Ovary (tissue), 3 donors: ENCODE results near the gene TEX261.

Source experiments
- POLR2A ChIP-seq: fragments of 450-650 bp; IDR thresholded peaks from one replicate; pipeline ENCODE4 v1.6.1; 2017; ENCODE audit warnings: antibody characterized with exemption, mild to moderate bottlenecking, moderate library complexity
- TF ChIP-seq, protein P1 (sequence below), 3 donors: fragments of 450-650 bp in 2 of 3; fragments of 200-600 bp in 1 of 3; IDR thresholded peaks; one replicate each; pipeline versions ENCODE4 v1.5.1 to v1.8.0; 2016 to 2022; ENCODE audit warnings: antibody characterized with exemption in 3 of 3, mild to moderate bottlenecking in 1 of 3
- donor health status: DM: no; HTN: no; CAD: no.

DNA sequence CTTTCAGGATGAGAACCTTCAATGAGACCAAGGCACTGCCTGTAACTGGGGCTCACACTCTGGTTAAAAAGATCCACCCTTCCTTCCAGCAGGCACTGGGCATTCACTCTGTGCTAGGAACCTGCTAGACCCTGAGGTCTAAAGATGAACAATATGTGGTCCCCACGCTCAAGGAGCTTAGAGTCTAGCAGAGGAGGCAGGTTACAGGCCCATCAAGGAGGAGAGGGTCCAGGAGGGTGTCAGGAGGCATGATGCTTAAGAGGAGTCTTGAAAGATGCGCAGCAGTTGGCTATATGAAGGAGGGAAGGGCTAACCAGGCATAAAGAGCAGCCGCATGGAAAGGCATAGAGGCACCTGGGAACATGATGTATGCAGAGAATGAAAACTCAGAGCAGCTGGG lies 11.7 kb downstream of the TEX261 start:
- TF ChIP-seq, protein P1, sequence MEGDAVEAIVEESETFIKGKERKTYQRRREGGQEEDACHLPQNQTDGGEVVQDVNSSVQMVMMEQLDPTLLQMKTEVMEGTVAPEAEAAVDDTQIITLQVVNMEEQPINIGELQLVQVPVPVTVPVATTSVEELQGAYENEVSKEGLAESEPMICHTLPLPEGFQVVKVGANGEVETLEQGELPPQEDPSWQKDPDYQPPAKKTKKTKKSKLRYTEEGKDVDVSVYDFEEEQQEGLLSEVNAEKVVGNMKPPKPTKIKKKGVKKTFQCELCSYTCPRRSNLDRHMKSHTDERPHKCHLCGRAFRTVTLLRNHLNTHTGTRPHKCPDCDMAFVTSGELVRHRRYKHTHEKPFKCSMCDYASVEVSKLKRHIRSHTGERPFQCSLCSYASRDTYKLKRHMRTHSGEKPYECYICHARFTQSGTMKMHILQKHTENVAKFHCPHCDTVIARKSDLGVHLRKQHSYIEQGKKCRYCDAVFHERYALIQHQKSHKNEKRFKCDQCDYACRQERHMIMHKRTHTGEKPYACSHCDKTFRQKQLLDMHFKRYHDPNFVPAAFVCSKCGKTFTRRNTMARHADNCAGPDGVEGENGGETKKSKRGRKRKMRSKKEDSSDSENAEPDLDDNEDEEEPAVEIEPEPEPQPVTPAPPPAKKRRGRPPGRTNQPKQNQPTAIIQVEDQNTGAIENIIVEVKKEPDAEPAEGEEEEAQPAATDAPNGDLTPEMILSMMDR (IDR thresholded peaks at IDR 0.05) = no peak
- TF ChIP-seq POLR2A = no peak
